HUES64 (cell line): ENCODE results near the gene GLUL.
"Not testable (repeated sequence)": the region's sequence is repeated elsewhere in the genome, so short reads cannot be mapped to it uniquely, and the experiment has no call there.

ENCODE experiments used
- H3K27ac ChIP-seq: 2 replicates; pipeline ENCODE4 v1.7.0; 2013; ENCODE audit warnings: low read depth, low read length, inconsistent platforms
- H3K27me3 ChIP-seq: 2 replicates; pipeline ENCODE4 v1.6.1; 2013; ENCODE audit warnings: mild to moderate bottlenecking, low read length; ENCODE audit not compliant: insufficient read depth
- H3K36me3 ChIP-seq: 2 replicates; pipeline ENCODE4 v1.6.1; 2013; ENCODE audit warnings: mild to moderate bottlenecking, low read length; ENCODE audit not compliant: insufficient read depth
- H3K4me1 ChIP-seq: 2 replicates; pipeline ENCODE4 v1.6.1; 2013; ENCODE audit warnings: mild to moderate bottlenecking, low read length, moderate library complexity; ENCODE audit not compliant: insufficient read depth
- H3K4me3 ChIP-seq: 2 replicates; pipeline ENCODE4 v1.5.1; 2013; ENCODE audit warnings: mild to moderate bottlenecking, low read length, moderate library complexity
- H3K9ac ChIP-seq: 2 replicates; pipeline ENCODE4 v1.6.1; 2013; ENCODE audit warnings: mild to moderate bottlenecking, low read depth, low read length
- H3K9me3 ChIP-seq: 2 replicates; pipeline ENCODE4 v1.6.1; 2013; ENCODE audit warnings: low read depth, low read length; ENCODE audit not compliant: insufficient read depth
- WGBS: fragments of 150-250, 120-280 bp; methylation state at CpG from one replicate; pipeline ENCODE4 v1.1.7; 2013; ENCODE audit warnings: missing lambda C conversion rate; 5-methylcytosine and 5-hydroxymethylcytosine counted together

GLUL gene

DNA sequence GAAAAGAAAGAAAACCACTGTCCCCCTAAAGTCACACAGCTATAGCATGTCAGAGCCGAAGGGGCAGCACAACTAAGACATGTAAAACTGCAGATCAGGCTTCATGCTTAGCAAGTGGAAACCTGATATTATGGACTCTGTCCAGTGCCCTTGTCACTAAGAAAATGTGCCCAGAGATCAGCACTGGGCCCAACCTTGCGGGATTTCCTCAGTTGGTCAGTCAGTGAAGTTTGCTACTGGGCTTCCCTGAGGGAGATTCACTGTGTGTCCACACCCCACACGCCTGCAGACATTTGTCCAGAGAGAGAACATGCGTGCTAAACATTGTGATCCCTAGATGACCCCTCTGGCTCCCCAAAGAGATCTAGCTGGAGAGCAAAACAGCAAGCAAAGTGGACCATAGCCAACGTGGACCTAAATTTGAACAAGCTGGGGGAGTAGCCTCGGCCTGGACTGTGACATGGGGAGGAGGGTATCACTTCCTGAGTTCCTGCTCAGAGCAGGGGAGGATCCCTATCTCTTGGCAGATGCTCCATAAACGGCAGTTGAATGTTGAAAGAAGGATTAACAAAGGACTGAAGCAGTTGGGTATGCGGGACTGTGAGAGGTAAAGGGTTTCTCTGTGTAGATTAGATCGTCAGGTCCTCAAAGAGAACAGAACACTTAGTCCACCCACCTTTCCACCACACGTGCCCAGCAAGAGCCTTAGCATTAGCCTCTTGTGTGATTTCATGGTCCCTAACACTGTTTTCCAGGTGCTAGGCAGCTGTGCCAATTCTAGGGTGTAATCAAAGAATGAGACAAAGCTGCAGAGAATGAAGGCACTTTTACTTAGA lies 53.6 kb downstream of the GLUL start:
- Histone ChIP-seq H3K9ac (no peak overlapping the region), H3K27ac (no peak overlapping the region), H3K4me1 (no peaks in the 10 kb centered on the region), H3K27me3 (no peaks in the 10 kb centered on the region), H3K9me3 (no peaks in the 10 kb centered on the region), H3K36me3 (no peaks in the 10 kb centered on the region), H3K4me3 (no peak overlapping the region)
- WGBS = 83% methylated on average over 10 of the region's 10 CpGs

DNA sequence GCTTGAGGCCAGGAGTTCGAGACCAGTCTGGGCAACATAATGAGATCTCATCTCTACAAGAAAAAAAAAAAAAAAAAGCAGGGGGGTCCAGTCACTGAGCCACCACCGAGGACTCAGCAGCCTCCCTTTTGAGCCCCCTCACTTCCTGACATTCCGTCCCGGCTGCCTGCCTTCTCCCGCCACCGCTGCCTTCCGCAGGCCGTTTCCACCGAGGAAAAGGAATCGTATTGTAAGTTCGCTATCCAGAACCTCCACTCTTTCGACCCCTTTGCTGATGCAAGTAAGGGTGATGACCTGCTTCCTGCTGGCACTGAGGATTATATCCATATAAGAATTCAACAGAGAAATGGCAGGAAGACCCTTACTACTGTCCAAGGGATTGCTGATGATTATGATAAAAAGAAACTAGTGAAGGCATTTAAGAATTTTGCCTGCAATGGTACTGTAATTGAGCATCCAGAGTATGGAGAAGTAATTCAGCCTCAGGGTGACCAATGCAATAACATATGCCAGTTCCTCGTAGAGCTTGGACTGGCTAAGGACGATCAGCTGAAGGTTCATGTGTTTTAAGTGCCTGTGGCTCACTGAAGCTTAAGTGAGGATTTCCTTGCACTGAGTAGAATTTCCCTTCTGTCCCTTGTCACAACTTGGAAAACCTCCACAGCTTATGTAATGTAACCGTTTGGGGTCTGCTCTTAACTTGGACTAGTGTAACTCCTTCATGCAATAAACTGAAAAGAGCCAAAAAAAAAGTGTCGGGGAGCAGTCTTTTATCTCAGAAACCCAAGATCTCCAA lies 55.6 kb downstream of the GLUL start:
- WGBS = 92% methylated on average over 16 of the region's 16 CpGs
- no peaks in the 10 kb centered on the region for H3K9me3 ChIP-seq

DNA sequence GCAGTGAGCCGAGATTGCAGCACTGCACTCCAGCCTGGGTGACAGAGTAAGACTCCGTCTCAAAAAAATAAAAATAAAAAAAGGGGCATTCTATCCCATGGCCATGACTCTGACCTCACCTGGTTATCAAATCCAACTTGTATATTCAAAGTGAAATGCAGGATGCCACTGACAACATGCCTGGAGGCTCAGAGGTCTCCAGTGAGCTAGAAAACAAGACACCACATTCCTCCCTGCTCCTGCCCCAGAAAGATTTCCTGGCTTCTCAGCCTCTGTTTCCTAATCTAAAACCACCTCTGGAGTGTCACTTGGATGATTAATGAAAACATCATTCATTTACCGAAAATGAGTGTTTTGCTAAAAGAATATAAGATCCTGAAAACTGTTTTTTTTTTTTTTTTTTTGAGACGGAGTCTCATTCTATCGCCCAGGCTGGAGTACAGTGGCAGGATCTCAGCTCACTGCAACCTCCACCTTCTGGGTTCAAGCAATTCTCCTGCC lies 58.5 kb downstream of the GLUL start:
- 96% methylated on average over 4 of the region's 5 CpGs for WGBS
- H3K9me3 ChIP-seq = not testable (repeated sequence)

More for the DNA sequence above, 55.6 kb downstream of the GLUL start:
- no peak overlapping the region for H3K4me3 ChIP-seq
- no peak overlapping the region for H3K9ac ChIP-seq
- H3K27me3 ChIP-seq = no peaks in the 10 kb centered on the region
- no peak overlapping the region for H3K27ac ChIP-seq
- H3K36me3 ChIP-seq = no peaks in the 10 kb centered on the region
- H3K4me1 ChIP-seq = peaks cover 8% of the 10 kb centered on the region

GRCh38 chr1:182332261-182333060 lies 59.1 kb downstream of the GLUL start:
- no peaks in the 10 kb centered on the region for H3K27me3 ChIP-seq
- WGBS = 68% methylated on average over 12 of the region's 13 CpGs
- H3K9ac ChIP-seq = no peak overlapping the region
- H3K27ac ChIP-seq = no peak overlapping the region
- H3K36me3 ChIP-seq = no peaks in the 10 kb centered on the region
- H3K4me1 ChIP-seq = peaks cover 8% of the 10 kb centered on the region
- H3K9me3 ChIP-seq = no peaks in the 10 kb centered on the region
- no peak overlapping the region for H3K4me3 ChIP-seq

More for the DNA sequence above, 58.5 kb downstream of the GLUL start:
- H3K27me3 ChIP-seq, H3K36me3 ChIP-seq, H3K9ac ChIP-seq, H3K27ac ChIP-seq, H3K4me3 ChIP-seq, H3K4me1 ChIP-seq: not testable (repeated sequence)
